HCT116 (cell line): ENCODE measurements around the gene NCKAP5. TPM values are rescaled to one million over a fixed set of nuclear protein-coding genes. Genes with fewer than 3 reads are reported as not detected.

Experiments used
- ATAC-seq: fragments of 200-7000 bp; cut with Tn5 transposase; 2 replicates; pipeline ENCODE4 v1.9.1; 2020; ENCODE audit warnings: mild to moderate bottlenecking, moderate library complexity
- BruUV-seq: library from RNA; stranded (reverse); fragments of 400-500 nt; replicated peaks from 2 replicates; lab custom pipeline; 2021; lab: Mats Ljungman, UMichigan
- CTCF ChIA-PET: fragments of 300-600 bp; sonication (Branson Sonifier 250); formaldehyde crosslinking; loops from one replicate; lab custom pipeline; 2021; ENCODE audit warnings: antibody characterized with exemption; lab: Charles Lee
- POLR2A ChIA-PET: fragments of 300-600, 350-600 bp; sonication (Branson Sonifier 250); formaldehyde crosslinking; loops from one replicate; lab custom pipeline; 2021; ENCODE audit warnings: antibody characterized with exemption; lab: Charles Lee
- RAD21 ChIA-PET, 2 experiments: fragments of 300-600 bp; sonication (Branson Sonifier 250); formaldehyde crosslinking; loops; one replicate each; lab custom pipeline; 2023; ENCODE audit warnings: low total read pairs in 2 of 2; ENCODE audit not compliant: uncharacterized antibody in 2 of 2, unreplicated experiment in 2 of 2, low non-redundant PET in 1 of 2; lab: Charles Lee
- DNase-seq: peaks from one replicate; pipeline ENCODE4 v3.0.0-alpha.2; 2010; ENCODE audit warnings: low read depth, low spot score
- H2AFZ ChIP-seq: fragments of 200-600 bp; shearing (Covaris generic), sonication (generic); 2 replicates; pipeline ENCODE4 v1.6.1; 2017; ENCODE audit warnings: low read depth, mixed run types, mixed read lengths, antibody characterized with exemption, low read length; ENCODE audit not compliant: poor library complexity, severe bottlenecking
- H3K27ac ChIP-seq: 2 replicates; pipeline ENCODE4 v1.5.1; 2012; ENCODE audit warnings: low read depth, low read length
- H3K27me3 ChIP-seq: fragments of 200-600 bp; sonication (generic); 2 replicates; pipeline ENCODE4 v1.6.1; 2016; ENCODE audit warnings: mixed run types, low read length, mixed read lengths; ENCODE audit not compliant: insufficient read depth
- H3K36me3 ChIP-seq, 2 experiments: fragments of 200-500 bp in 1 of 2; fragments of 200-600 bp in 1 of 2; sonication (Bioruptor generic) in 1 of 2; sonication (generic) in 1 of 2; 2 replicates each; pipeline versions ENCODE4 v1.5.1 to v1.6.1; 2014 to 2016; ENCODE audit warnings: low read length in 2 of 2, inconsistent platforms in 1 of 2, mixed read lengths in 1 of 2, mixed run types in 1 of 2; ENCODE audit not compliant: insufficient read depth in 2 of 2, control insufficient read depth in 1 of 2
- H3K4me1 ChIP-seq, 2 experiments: fragments of 200-600 bp in 1 of 2; sonication (generic) in 1 of 2; 2 replicates each; pipeline versions ENCODE4 v1.5.1 to v1.6.1; 2012 to 2017; ENCODE audit warnings: low read length in 2 of 2, inconsistent platforms in 1 of 2, mild to moderate bottlenecking in 1 of 2, mixed read lengths in 1 of 2, mixed run types in 1 of 2, moderate library complexity in 1 of 2; ENCODE audit not compliant: insufficient read depth in 2 of 2, control insufficient read depth in 1 of 2
- H3K4me2 ChIP-seq: fragments of 200-600 bp; sonication (generic); 2 replicates; pipeline ENCODE4 v1.6.1; 2017; ENCODE audit warnings: mixed run types, low read length, mixed read lengths
- H3K4me3 ChIP-seq, 2 experiments: fragments of 200-600 bp in 1 of 2; sonication (generic) in 1 of 2; replicated peaks in 1 of 2; 2 replicates each; pipeline ENCODE4 v1.5.1; 2011 to 2016; ENCODE audit warnings: low read length in 2 of 2, control low read depth in 1 of 2, low read depth in 1 of 2, mild to moderate bottlenecking in 1 of 2, mixed read lengths in 1 of 2, mixed run types in 1 of 2
- H3K79me2 ChIP-seq: fragments of 200-600 bp; sonication (generic); 2 replicates; pipeline ENCODE4 v1.6.1; 2017; ENCODE audit warnings: mild to moderate bottlenecking, mixed run types, low read length, moderate library complexity, mixed read lengths; ENCODE audit not compliant: insufficient read depth
- H3K9ac ChIP-seq: fragments of 200-600 bp; sonication (generic); 2 replicates; pipeline ENCODE4 v1.6.1; 2016; ENCODE audit warnings: low read length, mixed read lengths
- H3K9me2 ChIP-seq: fragments of 200-600 bp; sonication (generic), shearing (Covaris generic); 2 replicates; pipeline ENCODE4 v1.6.1; 2017; ENCODE audit warnings: mixed run types, mild to moderate bottlenecking, moderate library complexity; ENCODE audit not compliant: insufficient read depth
- H3K9me3 ChIP-seq, 2 experiments: fragments of 200-500 bp in 1 of 2; fragments of 200-600 bp in 1 of 2; sonication (Bioruptor generic) in 1 of 2; sonication (generic) in 1 of 2; 2 replicates each; pipeline ENCODE4 v1.6.1; 2014 to 2017; ENCODE audit warnings: low read length in 2 of 2, mixed read lengths in 2 of 2, inconsistent platforms in 1 of 2, low read depth in 1 of 2, mild to moderate bottlenecking in 1 of 2, mixed run types in 1 of 2, moderate library complexity in 1 of 2; ENCODE audit not compliant: control insufficient read depth in 1 of 2, insufficient read depth in 1 of 2
- H4K20me1 ChIP-seq: fragments of 200-600 bp; sonication (generic), shearing (Covaris generic); 2 replicates; pipeline ENCODE4 v1.6.1; 2017; ENCODE audit warnings: mixed run types, mild to moderate bottlenecking, moderate library complexity; ENCODE audit not compliant: insufficient read depth
- EGR1 ChIP-seq: IDR thresholded peaks from 2 replicates; pipeline ENCODE4 v1.6.1; 2012; ENCODE audit warnings: low read depth
- ELF1 ChIP-seq: IDR thresholded peaks from 2 replicates; pipeline ENCODE4 v1.6.1; 2012; ENCODE audit warnings: low read depth, borderline replicate concordance
- FOSL1 ChIP-seq: IDR thresholded peaks from 2 replicates; pipeline ENCODE4 v1.6.1; 2012; ENCODE audit warnings: low read depth
- JUND ChIP-seq: IDR thresholded peaks from 2 replicates; pipeline ENCODE4 v1.6.1; 2012
- POLR2AphosphoS5 ChIP-seq: IDR thresholded peaks from 2 replicates; pipeline ENCODE4 v1.6.1; 2011; ENCODE audit warnings: mild to moderate bottlenecking, low read depth, low read length, moderate library complexity
- RAD21 ChIP-seq: IDR thresholded peaks from 2 replicates; pipeline ENCODE4 v1.6.1; 2012; ENCODE audit warnings: low read depth, mild to moderate bottlenecking
- SIN3A ChIP-seq: IDR thresholded peaks from 2 replicates; pipeline ENCODE4 v1.6.1; 2012; ENCODE audit warnings: low read depth
- YY1 ChIP-seq: IDR thresholded peaks from 2 replicates; pipeline ENCODE4 v1.6.1; 2011; ENCODE audit warnings: low read length, low read depth, moderate library complexity, mild to moderate bottlenecking; ENCODE audit not compliant: insufficient replicate concordance; ENCODE audit errors: extremely low read depth
- ZFX ChIP-seq: fragments of 450-650 bp; IDR thresholded peaks from 2 replicates; pipeline ENCODE4 v1.6.1; 2017
- ZNF274 ChIP-seq: fragments of 200-500 bp; sonication (Bioruptor generic); IDR thresholded peaks from 2 replicates; pipeline ENCODE4 v1.6.1; 2014; ENCODE audit warnings: mild to moderate bottlenecking, low read depth, low read length, inconsistent platforms
- intact Hi-C: fragments of 100-400 bp; cut with micrococcal nuclease; formaldehyde crosslinking; loops from 2 replicates; pipeline ENCODE4 v1.10.0; 2022
- total RNA-seq: library from RNA; stranded (reverse); gene quantifications from one replicate; pipeline ENCODE4 v1.2.1, GENCODE V29; 2021; ENCODE audit not compliant: unreplicated experiment
- TF ChIP-seq, protein P1 (sequence below): IDR thresholded peaks from 2 replicates; pipeline ENCODE4 v1.6.1; 2012
- TF ChIP-seq, protein P2 (sequence below): IDR thresholded peaks from 2 replicates; pipeline ENCODE4 v1.6.1; 2012; ENCODE audit warnings: low read depth
- TF ChIP-seq, protein P3 (sequence below): IDR thresholded peaks from 2 replicates; pipeline ENCODE4 v1.6.1; 2011; ENCODE audit warnings: mild to moderate bottlenecking, low read length, moderate library complexity; ENCODE audit not compliant: insufficient replicate concordance; ENCODE audit errors: extremely low read depth
- TF ChIP-seq, protein P4 (sequence below), 3 experiments: fragments of 200-600 bp in 1 of 3; sonication (generic) in 1 of 3; IDR thresholded peaks in 2 of 3; conservative IDR thresholded peaks in 1 of 3; 2 replicates each; pipeline ENCODE4 v1.5.1; 2012 to 2017; ENCODE audit warnings: low read depth in 2 of 3, low read length in 2 of 3, antibody characterized with exemption in 1 of 3, borderline replicate concordance in 1 of 3, control low read depth in 1 of 3, mild to moderate bottlenecking in 1 of 3, mixed read lengths in 1 of 3, mixed run types in 1 of 3, moderate library complexity in 1 of 3; ENCODE audit not compliant: insufficient read depth in 1 of 3

NCKAP5 gene
- total RNA-seq, 1 experiment from 2014 or later = 0.30 TPM

DNA sequence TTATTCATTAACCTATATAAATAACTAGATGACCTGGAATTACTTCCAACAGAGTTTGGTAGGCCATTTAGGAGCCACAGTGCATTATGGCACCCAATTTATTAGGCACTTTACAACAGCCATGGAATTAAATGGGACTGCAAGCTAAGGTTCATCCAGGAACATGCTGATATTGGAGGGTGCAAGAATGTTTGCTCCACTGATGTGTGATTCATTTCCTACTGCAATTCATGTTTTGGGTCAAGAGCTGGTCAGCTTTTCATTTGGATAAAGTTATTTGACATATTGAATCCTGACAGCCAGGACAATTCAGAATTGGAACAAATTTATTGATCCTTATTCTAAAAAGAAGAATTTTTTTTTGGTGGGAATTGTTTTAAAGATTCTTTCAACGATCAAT is 886.5 kb downstream of the NCKAP5 start:
- RAD21 ChIA-PET = no interaction called here
- Histone ChIP-seq H3K27ac (no peak overlapping the region), H3K27me3 (peaks cover 55% of the 10 kb centered on the region), H2AFZ (no peak overlapping the region), H3K36me3 (no peaks in the 10 kb centered on the region), H3K4me1 (no peaks in the 10 kb centered on the region), H3K9me3 (no peaks in the 10 kb centered on the region), H3K9me2 (no peaks in the 10 kb centered on the region; the same call in 1 of the 2 replicates), H3K9ac (no peak overlapping the region), H3K4me2 (no peak overlapping the region), H4K20me1 (no peaks in the 10 kb centered on the region), H3K79me2 (no peaks in the 10 kb centered on the region), H3K4me3 (no peak overlapping the region)
- ATAC-seq (no peak), DNase-seq (no peak)
- intact Hi-C loops = no loop called here
- CTCF ChIA-PET = no interaction called here
- TF ChIP-seq JUND (no peak), YY1 (no peak), RAD21 (no peak), ZFX (no peak)
- TF ChIP-seq, protein P1, sequence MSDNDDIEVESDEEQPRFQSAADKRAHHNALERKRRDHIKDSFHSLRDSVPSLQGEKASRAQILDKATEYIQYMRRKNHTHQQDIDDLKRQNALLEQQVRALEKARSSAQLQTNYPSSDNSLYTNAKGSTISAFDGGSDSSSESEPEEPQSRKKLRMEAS = no peak
- POLR2A ChIA-PET = no interaction called here
- no TSS peak for BruUV-seq

DNA sequence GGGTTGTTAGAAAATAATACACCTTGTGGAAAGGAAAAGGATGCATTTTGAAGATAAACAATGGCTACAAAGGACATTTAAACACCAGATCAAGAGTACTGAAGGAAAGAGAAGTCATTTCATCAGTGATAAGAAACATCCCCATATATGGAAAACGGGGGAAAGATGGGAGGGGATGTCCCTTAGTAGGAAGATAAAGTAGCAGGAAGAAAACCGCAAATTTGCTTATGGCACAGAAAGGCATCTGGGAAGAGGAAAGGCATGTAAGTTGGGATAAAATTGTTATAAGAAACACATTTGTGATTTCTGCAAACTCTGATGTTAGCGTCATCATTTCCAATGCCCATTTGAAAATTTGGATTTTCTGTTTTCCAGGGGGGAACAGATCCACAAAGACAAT is 887.7 kb downstream of the NCKAP5 start:
- DNase-seq = no peak
- H3K9ac ChIP-seq = no peak overlapping the region
- POLR2A ChIA-PET = no interaction called here
- TF ChIP-seq, protein P2, sequence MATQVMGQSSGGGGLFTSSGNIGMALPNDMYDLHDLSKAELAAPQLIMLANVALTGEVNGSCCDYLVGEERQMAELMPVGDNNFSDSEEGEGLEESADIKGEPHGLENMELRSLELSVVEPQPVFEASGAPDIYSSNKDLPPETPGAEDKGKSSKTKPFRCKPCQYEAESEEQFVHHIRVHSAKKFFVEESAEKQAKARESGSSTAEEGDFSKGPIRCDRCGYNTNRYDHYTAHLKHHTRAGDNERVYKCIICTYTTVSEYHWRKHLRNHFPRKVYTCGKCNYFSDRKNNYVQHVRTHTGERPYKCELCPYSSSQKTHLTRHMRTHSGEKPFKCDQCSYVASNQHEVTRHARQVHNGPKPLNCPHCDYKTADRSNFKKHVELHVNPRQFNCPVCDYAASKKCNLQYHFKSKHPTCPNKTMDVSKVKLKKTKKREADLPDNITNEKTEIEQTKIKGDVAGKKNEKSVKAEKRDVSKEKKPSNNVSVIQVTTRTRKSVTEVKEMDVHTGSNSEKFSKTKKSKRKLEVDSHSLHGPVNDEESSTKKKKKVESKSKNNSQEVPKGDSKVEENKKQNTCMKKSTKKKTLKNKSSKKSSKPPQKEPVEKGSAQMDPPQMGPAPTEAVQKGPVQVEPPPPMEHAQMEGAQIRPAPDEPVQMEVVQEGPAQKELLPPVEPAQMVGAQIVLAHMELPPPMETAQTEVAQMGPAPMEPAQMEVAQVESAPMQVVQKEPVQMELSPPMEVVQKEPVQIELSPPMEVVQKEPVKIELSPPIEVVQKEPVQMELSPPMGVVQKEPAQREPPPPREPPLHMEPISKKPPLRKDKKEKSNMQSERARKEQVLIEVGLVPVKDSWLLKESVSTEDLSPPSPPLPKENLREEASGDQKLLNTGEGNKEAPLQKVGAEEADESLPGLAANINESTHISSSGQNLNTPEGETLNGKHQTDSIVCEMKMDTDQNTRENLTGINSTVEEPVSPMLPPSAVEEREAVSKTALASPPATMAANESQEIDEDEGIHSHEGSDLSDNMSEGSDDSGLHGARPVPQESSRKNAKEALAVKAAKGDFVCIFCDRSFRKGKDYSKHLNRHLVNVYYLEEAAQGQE = no peak
- TF ChIP-seq POLR2AphosphoS5 (no peak), EGR1 (no peak), FOSL1 (no peak), ZFX (no peak), ZNF274 (no peak), SIN3A (no peak), ELF1 (no peak)
- TF ChIP-seq, protein P3, sequence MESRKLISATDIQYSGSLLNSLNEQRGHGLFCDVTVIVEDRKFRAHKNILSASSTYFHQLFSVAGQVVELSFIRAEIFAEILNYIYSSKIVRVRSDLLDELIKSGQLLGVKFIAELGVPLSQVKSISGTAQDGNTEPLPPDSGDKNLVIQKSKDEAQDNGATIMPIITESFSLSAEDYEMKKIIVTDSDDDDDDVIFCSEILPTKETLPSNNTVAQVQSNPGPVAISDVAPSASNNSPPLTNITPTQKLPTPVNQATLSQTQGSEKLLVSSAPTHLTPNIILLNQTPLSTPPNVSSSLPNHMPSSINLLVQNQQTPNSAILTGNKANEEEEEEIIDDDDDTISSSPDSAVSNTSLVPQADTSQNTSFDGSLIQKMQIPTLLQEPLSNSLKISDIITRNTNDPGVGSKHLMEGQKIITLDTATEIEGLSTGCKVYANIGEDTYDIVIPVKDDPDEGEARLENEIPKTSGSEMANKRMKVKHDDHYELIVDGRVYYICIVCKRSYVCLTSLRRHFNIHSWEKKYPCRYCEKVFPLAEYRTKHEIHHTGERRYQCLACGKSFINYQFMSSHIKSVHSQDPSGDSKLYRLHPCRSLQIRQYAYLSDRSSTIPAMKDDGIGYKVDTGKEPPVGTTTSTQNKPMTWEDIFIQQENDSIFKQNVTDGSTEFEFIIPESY = no peak
- TF ChIP-seq, protein P4, sequence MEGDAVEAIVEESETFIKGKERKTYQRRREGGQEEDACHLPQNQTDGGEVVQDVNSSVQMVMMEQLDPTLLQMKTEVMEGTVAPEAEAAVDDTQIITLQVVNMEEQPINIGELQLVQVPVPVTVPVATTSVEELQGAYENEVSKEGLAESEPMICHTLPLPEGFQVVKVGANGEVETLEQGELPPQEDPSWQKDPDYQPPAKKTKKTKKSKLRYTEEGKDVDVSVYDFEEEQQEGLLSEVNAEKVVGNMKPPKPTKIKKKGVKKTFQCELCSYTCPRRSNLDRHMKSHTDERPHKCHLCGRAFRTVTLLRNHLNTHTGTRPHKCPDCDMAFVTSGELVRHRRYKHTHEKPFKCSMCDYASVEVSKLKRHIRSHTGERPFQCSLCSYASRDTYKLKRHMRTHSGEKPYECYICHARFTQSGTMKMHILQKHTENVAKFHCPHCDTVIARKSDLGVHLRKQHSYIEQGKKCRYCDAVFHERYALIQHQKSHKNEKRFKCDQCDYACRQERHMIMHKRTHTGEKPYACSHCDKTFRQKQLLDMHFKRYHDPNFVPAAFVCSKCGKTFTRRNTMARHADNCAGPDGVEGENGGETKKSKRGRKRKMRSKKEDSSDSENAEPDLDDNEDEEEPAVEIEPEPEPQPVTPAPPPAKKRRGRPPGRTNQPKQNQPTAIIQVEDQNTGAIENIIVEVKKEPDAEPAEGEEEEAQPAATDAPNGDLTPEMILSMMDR (IDR thresholded peaks at IDR 0.05 in 2 of 3, conservative IDR thresholded peaks at IDR 0.05 in 1 of 3; ENCODE audit: borderline replicate concordance in 1 of 3, insufficient read depth in 1 of 3, low read depth in 2 of 3, low read length in 2 of 3) = no peak

More for the DNA sequence above, 887.7 kb downstream of the NCKAP5 start:
- Histone ChIP-seq H3K79me2 (no peaks in the 10 kb centered on the region), H2AFZ (no peak overlapping the region), H3K9me2 (no peaks in the 10 kb centered on the region; the same call in 1 of the 2 replicates), H3K36me3 (no peaks in the 10 kb centered on the region), H4K20me1 (no peaks in the 10 kb centered on the region), H3K4me1 (no peaks in the 10 kb centered on the region), H3K27ac (no peak overlapping the region), H3K4me3 (no peak overlapping the region), H3K4me2 (no peak overlapping the region), H3K9me3 (no peaks in the 10 kb centered on the region), H3K27me3 (peaks cover 59% of the 10 kb centered on the region)
- no TSS peak for BruUV-seq
- intact Hi-C loops = no loop called here
- no peak for ATAC-seq
- ChIA-PET RAD21 (no interaction called here), CTCF (no interaction called here)
